Measurements from ENCODE around the gene USP7. TPM values are rescaled to one million over a fixed set of nuclear protein-coding genes. Genes with fewer than 3 reads are reported as not detected.
"Not testable (repeated sequence)": the region's sequence is repeated elsewhere in the genome, so short reads cannot be mapped to it uniquely, and the experiment has no call there.

Gene USP7
- total RNA-seq, 4 donors from 2014 or later: 67.9 to 84.7 (median 73.3) TPM

- Histone ChIP-seq H3K27ac (replicated peaks in 1 of 4) (no peak overlapping the region), H3K27me3 (no peaks in the 10 kb centered on the region), H3K4me1 (no peaks in the 10 kb centered on the region), H3K9me3 (no peaks in the 10 kb centered on the region), H3K4me3 (no peak overlapping the region), H3K36me3 (no peaks in the 10 kb centered on the region)
- TF ChIP-seq CTCF (IDR thresholded peaks at IDR 0.05) (no peak), POLR2A (IDR thresholded peaks at IDR 0.05; ENCODE audit: low read depth) (no peak), POLR2AphosphoS5 (IDR thresholded peaks at IDR 0.05) (no peak), EP300 (IDR thresholded peaks at IDR 0.05) (no peak)
- WGBS: 67% methylated on average over 11 of the region's 11 CpGs
- DNase-seq (ENCODE audit: extremely low spot score): no peak
- intact Hi-C loops (cut with DNase I): no loop called here
Observed at GRCh38 chr16:8975039-8975438, 11.3 kb upstream of the USP7 start.

- TF ChIP-seq POLR2AphosphoS5 (IDR thresholded peaks at IDR 0.05): no peak
- TF ChIP-seq POLR2A (IDR thresholded peaks at IDR 0.05; ENCODE audit: low read depth): no peak
- TF ChIP-seq CTCF (IDR thresholded peaks at IDR 0.05): no peak
- 63% methylated on average over 7 of the region's 7 CpGs for WGBS
- H3K9me3 ChIP-seq: no peaks in the 10 kb centered on the region
- H3K36me3 ChIP-seq: no peaks in the 10 kb centered on the region
- intact Hi-C loops (cut with DNase I): no loop called here
- no peaks in the 10 kb centered on the region for H3K27me3 ChIP-seq
- no peaks in the 10 kb centered on the region for H3K4me1 ChIP-seq
- H3K4me3 ChIP-seq: no peak overlapping the region
- no peak for DNase-seq (ENCODE audit: extremely low spot score)
- H3K27ac ChIP-seq (replicated peaks in 1 of 4): no peak overlapping the region
Observed at GRCh38 chr16:8972843-8973586, 9.3 kb upstream of the USP7 start.

- no peaks in the 10 kb centered on the region for H3K36me3 ChIP-seq
- WGBS: 100% methylated on average over 1 of the region's 1 CpG
- intact Hi-C loops (cut with DNase I): no loop called here
- TF ChIP-seq POLR2A (IDR thresholded peaks at IDR 0.05; ENCODE audit: low read depth): no peak
- no peak for TF ChIP-seq EP300 (IDR thresholded peaks at IDR 0.05)
- no peak for TF ChIP-seq CTCF (IDR thresholded peaks at IDR 0.05)
- TF ChIP-seq POLR2AphosphoS5 (IDR thresholded peaks at IDR 0.05): no peak
- H3K27ac ChIP-seq (replicated peaks in 1 of 4): no peak overlapping the region
- no peak for DNase-seq (ENCODE audit: extremely low spot score)
- no peaks in the 10 kb centered on the region for H3K27me3 ChIP-seq
- H3K9me3 ChIP-seq: no peaks in the 10 kb centered on the region
- H3K4me3 ChIP-seq: no peak overlapping the region
- H3K4me1 ChIP-seq: no peaks in the 10 kb centered on the region
Observed at GRCh38 chr16:8971416-8971815, 7.7 kb upstream of the USP7 start.

GRCh38 chr16:8969202-8969897, 5.6 kb upstream of the USP7 start:
- not testable (repeated sequence) for H3K4me1 ChIP-seq; H3K4me3 ChIP-seq; H3K27ac ChIP-seq (replicated peaks in 1 of 4); H3K9me3 ChIP-seq; DNase-seq (ENCODE audit: extremely low spot score); H3K27me3 ChIP-seq; H3K36me3 ChIP-seq
- intact Hi-C loops (cut with DNase I): loop anchor here (10.0 kb wide), 1 partner anchor 175 kb away; the partner anchor contains the start of genes PMM2 and TMEM186
- 88% methylated on average over 10 of the region's 10 CpGs for WGBS

- H3K4me1 ChIP-seq; H3K4me3 ChIP-seq; H3K36me3 ChIP-seq; DNase-seq (ENCODE audit: extremely low spot score); H3K27me3 ChIP-seq; H3K9me3 ChIP-seq; H3K27ac ChIP-seq (replicated peaks in 1 of 4): not testable (repeated sequence)
- WGBS: over 99% methylated on average over 9 of the region's 9 CpGs
- intact Hi-C loops (cut with DNase I): loop anchor here (10.0 kb wide), 1 partner anchor 173 kb away; the partner anchor contains the start of genes PMM2 and TMEM186
Observed at GRCh38 chr16:8968054-8968453, 4.3 kb upstream of the USP7 start.

All from esophagus muscularis mucosa (tissue), 4 donors.